Progenitor cell of endocrine pancreas (in vitro differentiated cells): ENCODE measurements around the gene AK4. TPM values are rescaled to one million over a fixed set of nuclear protein-coding genes. Genes with fewer than 3 reads are reported as not detected.
"Not testable (repeated sequence)": the region's sequence is repeated elsewhere in the genome, so short reads cannot be mapped to it uniquely, and the experiment has no call there.

Experiments
- DNase-seq: peaks from one replicate; pipeline ENCODE4 v3.0.0; 2021; ENCODE audit warnings: low spot score; ENCODE audit not compliant: unreplicated experiment
- H3K27ac Mint-ChIP-seq: 2 replicates; pipeline ENCODE4 v1.8.0; 2021; ENCODE audit warnings: mild to moderate bottlenecking, moderate library complexity, mixed read lengths
- H3K27me3 Mint-ChIP-seq: 2 replicates; pipeline ENCODE4 v1.8.0; 2021; ENCODE audit warnings: mixed read lengths
- H3K36me3 Mint-ChIP-seq: 2 replicates; pipeline ENCODE4 v1.8.0; 2022; ENCODE audit warnings: mixed read lengths; ENCODE audit not compliant: insufficient read depth
- H3K4me1 Mint-ChIP-seq: 2 replicates; pipeline ENCODE4 v1.8.0; 2021; ENCODE audit warnings: low read depth, mixed read lengths
- H3K4me3 Mint-ChIP-seq: 2 replicates; pipeline ENCODE4 v1.8.0; 2021; ENCODE audit warnings: low read depth, mild to moderate bottlenecking, moderate library complexity, mixed read lengths
- H3K9me3 Mint-ChIP-seq: 2 replicates; pipeline ENCODE4 v1.8.0; 2021; ENCODE audit warnings: low read depth, mixed read lengths
- total RNA-seq: library from RNA; stranded (reverse); gene quantifications from 2 replicates; pipeline ENCODE4 v1.2.1, GENCODE V29; 2021
- TF ChIP-seq, protein P1 (sequence below): fragments of 200-600 bp; sonication (generic); IDR thresholded peaks from one replicate; pipeline ENCODE4 v1.5.0; 2021; ENCODE audit warnings: antibody characterized with exemption, mild to moderate bottlenecking; ENCODE audit not compliant: unreplicated experiment

Gene AK4
- total RNA-seq, 1 donor from 2014 or later, result 12.6 TPM

GRCh38 chr1:65109487-65109886 is 38.5 kb upstream of the AK4 start:
- H3K36me3 Mint-ChIP-seq, result no peaks in the 10 kb centered on the region
- H3K9me3 Mint-ChIP-seq, result peaks cover 4% of the 10 kb centered on the region
- H3K27ac Mint-ChIP-seq, result no peak overlapping the region
- TF ChIP-seq, protein P1, sequence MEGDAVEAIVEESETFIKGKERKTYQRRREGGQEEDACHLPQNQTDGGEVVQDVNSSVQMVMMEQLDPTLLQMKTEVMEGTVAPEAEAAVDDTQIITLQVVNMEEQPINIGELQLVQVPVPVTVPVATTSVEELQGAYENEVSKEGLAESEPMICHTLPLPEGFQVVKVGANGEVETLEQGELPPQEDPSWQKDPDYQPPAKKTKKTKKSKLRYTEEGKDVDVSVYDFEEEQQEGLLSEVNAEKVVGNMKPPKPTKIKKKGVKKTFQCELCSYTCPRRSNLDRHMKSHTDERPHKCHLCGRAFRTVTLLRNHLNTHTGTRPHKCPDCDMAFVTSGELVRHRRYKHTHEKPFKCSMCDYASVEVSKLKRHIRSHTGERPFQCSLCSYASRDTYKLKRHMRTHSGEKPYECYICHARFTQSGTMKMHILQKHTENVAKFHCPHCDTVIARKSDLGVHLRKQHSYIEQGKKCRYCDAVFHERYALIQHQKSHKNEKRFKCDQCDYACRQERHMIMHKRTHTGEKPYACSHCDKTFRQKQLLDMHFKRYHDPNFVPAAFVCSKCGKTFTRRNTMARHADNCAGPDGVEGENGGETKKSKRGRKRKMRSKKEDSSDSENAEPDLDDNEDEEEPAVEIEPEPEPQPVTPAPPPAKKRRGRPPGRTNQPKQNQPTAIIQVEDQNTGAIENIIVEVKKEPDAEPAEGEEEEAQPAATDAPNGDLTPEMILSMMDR, result no peak
- no peaks in the 10 kb centered on the region for H3K4me1 Mint-ChIP-seq
- DNase-seq, result no peak
- H3K27me3 Mint-ChIP-seq, result peaks cover 7% of the 10 kb centered on the region
- no peak overlapping the region for H3K4me3 Mint-ChIP-seq

- Mint-ChIP-seq H3K36me3 (no peaks in the 10 kb centered on the region), H3K27ac (no peak overlapping the region), H3K27me3 (no peaks in the 10 kb centered on the region), H3K4me1 (no peaks in the 10 kb centered on the region), H3K4me3 (no peak overlapping the region), H3K9me3 (peaks cover 4% of the 10 kb centered on the region)
- no peak for DNase-seq
- TF ChIP-seq, protein P1, result no peak
Measured at GRCh38 chr1:65112811-65113210, 35.2 kb upstream of the AK4 start.

GRCh38 chr1:65113298-65113697 is 34.7 kb upstream of the AK4 start:
- Mint-ChIP-seq H3K9me3 (peaks cover 4% of the 10 kb centered on the region), H3K27ac (no peak overlapping the region), H3K36me3 (no peaks in the 10 kb centered on the region), H3K27me3 (no peaks in the 10 kb centered on the region), H3K4me3 (no peak overlapping the region), H3K4me1 (no peaks in the 10 kb centered on the region)
- TF ChIP-seq, protein P1, result no peak
- DNase-seq, result no peak

GRCh38 chr1:65114322-65114721 is 33.7 kb upstream of the AK4 start:
- Mint-ChIP-seq H3K4me3 (no peak overlapping the region), H3K4me1 (no peaks in the 10 kb centered on the region), H3K27ac (no peak overlapping the region), H3K9me3 (peaks cover 4% of the 10 kb centered on the region), H3K36me3 (no peaks in the 10 kb centered on the region), H3K27me3 (no peaks in the 10 kb centered on the region)
- TF ChIP-seq, protein P1, result no peak
- DNase-seq, result no peak

GRCh38 chr1:65119951-65120350 is 28.1 kb upstream of the AK4 start:
- no peak for DNase-seq
- TF ChIP-seq, protein P1, result no peak
- Mint-ChIP-seq H3K36me3 (no peaks in the 10 kb centered on the region), H3K4me3 (no peak overlapping the region), H3K27ac (no peak overlapping the region), H3K27me3 (no peaks in the 10 kb centered on the region), H3K9me3 (no peaks in the 10 kb centered on the region), H3K4me1 (no peaks in the 10 kb centered on the region)

DNA sequence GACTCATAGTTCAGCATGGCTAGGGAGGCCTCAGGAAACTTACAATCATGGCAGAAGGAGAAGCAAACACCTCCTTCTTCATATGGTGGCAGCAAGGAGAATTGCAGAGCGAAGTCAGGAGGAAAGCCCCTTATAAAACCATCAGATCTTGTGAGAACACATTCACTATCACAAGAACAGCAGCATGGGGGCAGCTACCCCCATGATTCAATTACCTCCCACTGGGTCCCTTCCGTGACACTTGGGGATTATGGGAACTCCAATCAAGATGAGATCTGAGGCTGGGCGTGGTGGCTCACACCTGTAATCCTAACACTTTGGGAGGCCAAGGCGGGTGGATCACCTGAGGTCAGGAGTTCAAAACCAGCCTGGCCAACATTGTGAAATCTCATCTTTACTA is 18.9 kb upstream of the AK4 start:
- H3K4me3 Mint-ChIP-seq, H3K9me3 Mint-ChIP-seq, H3K36me3 Mint-ChIP-seq, H3K27me3 Mint-ChIP-seq, H3K4me1 Mint-ChIP-seq, H3K27ac Mint-ChIP-seq, DNase-seq: not testable (repeated sequence)
